ENCODE measurements around the gene PHTF2. TPM values are rescaled to one million over a fixed set of nuclear protein-coding genes. Genes with fewer than 3 reads are reported as not detected.

Gene PHTF2
- polyA plus RNA-seq, 1 donor (not counting 4 experiments of a cell fraction or from before 2014, with no cell fraction given) = 24.1 TPM

DNA sequence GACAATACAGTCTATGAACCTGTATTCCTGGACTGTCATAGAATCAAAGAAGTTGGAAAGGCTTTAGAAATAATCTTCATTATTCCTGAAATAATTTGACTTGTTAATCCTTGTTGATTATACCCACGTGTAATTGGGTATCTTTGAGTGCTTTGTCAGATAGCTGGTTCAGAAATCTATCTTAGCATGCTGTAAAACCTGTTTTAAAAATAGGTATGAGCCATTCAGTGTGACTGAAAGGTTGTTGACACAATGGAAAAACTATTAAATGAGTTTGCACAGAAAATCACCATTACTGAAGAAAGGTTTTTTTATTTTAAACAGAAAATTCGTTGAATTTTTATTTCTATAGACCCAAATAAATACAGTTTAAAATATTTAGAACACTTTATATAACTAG, 38.7 kb downstream of the PHTF2 start:
- Histone ChIP-seq H3K27me3 (ENCODE audit: control insufficient read depth, extremely low read depth, insufficient read depth, low read length) (no peaks in the 10 kb centered on the region), H3K9me1 (ENCODE audit: control insufficient read depth, extremely low read depth, insufficient read depth, low read length) (no peaks in the 10 kb centered on the region), H3K9ac (ENCODE audit: control insufficient read depth, extremely low read depth, insufficient read depth, low read length) (no peak overlapping the region), H3K36me3 (ENCODE audit: control insufficient read depth in 2 of 2, extremely low read depth in 1 of 2, insufficient read depth in 2 of 2, low read length in 2 of 2) (no peaks in the 10 kb centered on the region), H3K9me3 (ENCODE audit: control insufficient read depth, low read depth, low read length) (no peaks in the 10 kb centered on the region), H3K4me3 (ENCODE audit: control insufficient read depth in 2 of 3, extremely low read depth in 1 of 3, insufficient read depth in 2 of 3, low read depth in 1 of 3, low read length in 3 of 3) (no peak overlapping the region), H2AFZ (ENCODE audit: control insufficient read depth, low read length) (no peak overlapping the region), H3K79me2 (ENCODE audit: control insufficient read depth, insufficient read depth, low read length) (peaks cover 2% of the 10 kb centered on the region), H3K27ac (ENCODE audit: control insufficient read depth, insufficient read depth, low read length) (no peak overlapping the region), H3K4me2 (ENCODE audit: control insufficient read depth, extremely low read depth, insufficient read depth, low read depth, low read length) (no peak overlapping the region), H3K4me1 (ENCODE audit: control insufficient read depth, extremely low read depth, insufficient read depth, low read length) (peaks cover 19% of the 10 kb centered on the region), H4K20me1 (ENCODE audit: control insufficient read depth, extremely low read depth, insufficient read depth, low read length) (no peaks in the 10 kb centered on the region)
- FAIRE-seq = peak; percentile 48
- no peak for DNase-seq (ENCODE audit: low read depth, low spot score)
- TF ChIP-seq, protein P1, sequence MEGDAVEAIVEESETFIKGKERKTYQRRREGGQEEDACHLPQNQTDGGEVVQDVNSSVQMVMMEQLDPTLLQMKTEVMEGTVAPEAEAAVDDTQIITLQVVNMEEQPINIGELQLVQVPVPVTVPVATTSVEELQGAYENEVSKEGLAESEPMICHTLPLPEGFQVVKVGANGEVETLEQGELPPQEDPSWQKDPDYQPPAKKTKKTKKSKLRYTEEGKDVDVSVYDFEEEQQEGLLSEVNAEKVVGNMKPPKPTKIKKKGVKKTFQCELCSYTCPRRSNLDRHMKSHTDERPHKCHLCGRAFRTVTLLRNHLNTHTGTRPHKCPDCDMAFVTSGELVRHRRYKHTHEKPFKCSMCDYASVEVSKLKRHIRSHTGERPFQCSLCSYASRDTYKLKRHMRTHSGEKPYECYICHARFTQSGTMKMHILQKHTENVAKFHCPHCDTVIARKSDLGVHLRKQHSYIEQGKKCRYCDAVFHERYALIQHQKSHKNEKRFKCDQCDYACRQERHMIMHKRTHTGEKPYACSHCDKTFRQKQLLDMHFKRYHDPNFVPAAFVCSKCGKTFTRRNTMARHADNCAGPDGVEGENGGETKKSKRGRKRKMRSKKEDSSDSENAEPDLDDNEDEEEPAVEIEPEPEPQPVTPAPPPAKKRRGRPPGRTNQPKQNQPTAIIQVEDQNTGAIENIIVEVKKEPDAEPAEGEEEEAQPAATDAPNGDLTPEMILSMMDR (optimal IDR thresholded peaks at IDR 0.05 in 1 of 3, IDR thresholded peaks at IDR 0.05 in 1 of 3, conservative IDR thresholded peaks at IDR 0.05 in 1 of 3; ENCODE audit: extremely low read depth in 1 of 3, insufficient read depth in 2 of 3, low read length in 3 of 3) = no peak
- no peak for TF ChIP-seq EZH2 (IDR thresholded peaks at IDR 0.05; ENCODE audit: low read length)
- dilution Hi-C loops (cut with MboI; ENCODE audit: extremely low pct_ligation_motif_present, low sequenced_read_pairs) = no loop called here

DNA sequence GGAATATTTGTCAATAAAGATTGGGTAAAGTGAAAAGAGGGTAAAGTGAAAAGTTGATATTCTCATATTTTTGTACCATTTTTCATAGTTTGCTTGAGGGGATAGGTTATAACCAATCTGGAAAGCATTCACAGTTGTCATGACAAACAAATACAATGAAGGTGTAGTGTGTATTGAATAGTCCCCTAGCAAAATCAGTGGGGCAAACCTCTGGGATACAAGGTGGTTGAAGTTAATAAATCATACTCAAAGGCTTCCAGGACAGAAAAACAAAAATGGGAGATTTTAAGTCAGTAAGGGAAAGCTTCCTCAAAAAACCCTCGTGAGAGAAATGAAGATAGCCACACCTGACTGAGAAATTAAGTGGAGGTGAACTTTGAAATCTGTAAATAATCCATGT, 39.4 kb downstream of the PHTF2 start:
- dilution Hi-C loops (cut with MboI; ENCODE audit: extremely low pct_ligation_motif_present, low sequenced_read_pairs) = no loop called here
- Histone ChIP-seq H3K9me1 (ENCODE audit: control insufficient read depth, extremely low read depth, insufficient read depth, low read length) (no peaks in the 10 kb centered on the region), H3K4me3 (ENCODE audit: control insufficient read depth in 2 of 3, extremely low read depth in 1 of 3, insufficient read depth in 2 of 3, low read depth in 1 of 3, low read length in 3 of 3) (no peak overlapping the region), H2AFZ (ENCODE audit: control insufficient read depth, low read length) (no peak overlapping the region), H3K27me3 (ENCODE audit: control insufficient read depth, extremely low read depth, insufficient read depth, low read length) (no peaks in the 10 kb centered on the region), H3K79me2 (ENCODE audit: control insufficient read depth, insufficient read depth, low read length) (peaks cover 2% of the 10 kb centered on the region), H4K20me1 (ENCODE audit: control insufficient read depth, extremely low read depth, insufficient read depth, low read length) (no peaks in the 10 kb centered on the region), H3K9ac (ENCODE audit: control insufficient read depth, extremely low read depth, insufficient read depth, low read length) (no peak overlapping the region), H3K27ac (ENCODE audit: control insufficient read depth, insufficient read depth, low read length) (no peak overlapping the region), H3K4me2 (ENCODE audit: control insufficient read depth, extremely low read depth, insufficient read depth, low read depth, low read length) (no peak overlapping the region), H3K4me1 (ENCODE audit: control insufficient read depth, extremely low read depth, insufficient read depth, low read length) (peaks cover 19% of the 10 kb centered on the region), H3K36me3 (ENCODE audit: control insufficient read depth in 2 of 2, extremely low read depth in 1 of 2, insufficient read depth in 2 of 2, low read length in 2 of 2) (no peaks in the 10 kb centered on the region), H3K9me3 (ENCODE audit: control insufficient read depth, low read depth, low read length) (no peaks in the 10 kb centered on the region)
- peak; percentile 41 for FAIRE-seq
- no peak for DNase-seq (ENCODE audit: low read depth, low spot score)
- TF ChIP-seq EZH2 (IDR thresholded peaks at IDR 0.05; ENCODE audit: low read length) = no peak
- TF ChIP-seq, protein P1 (optimal IDR thresholded peaks at IDR 0.05 in 1 of 3, IDR thresholded peaks at IDR 0.05 in 1 of 3, conservative IDR thresholded peaks at IDR 0.05 in 1 of 3; ENCODE audit: extremely low read depth in 1 of 3, insufficient read depth in 2 of 3, low read length in 3 of 3) = no peak
